ENCODE data around the gene SSR3.

Gene SSR3

GRCh38 chr3:156535162-156535627 lies 19.7 kb downstream of the SSR3 start:
- DNase-seq = peak; percentile 94

- DNase-seq = no peak
These were observed 21.7 kb downstream of the SSR3 start for GRCh38 chr3:156533205-156533604.

- DNase-seq = peak; percentile 19
These were observed 22.2 kb downstream of the SSR3 start for GRCh38 chr3:156532730-156533129.

DNA sequence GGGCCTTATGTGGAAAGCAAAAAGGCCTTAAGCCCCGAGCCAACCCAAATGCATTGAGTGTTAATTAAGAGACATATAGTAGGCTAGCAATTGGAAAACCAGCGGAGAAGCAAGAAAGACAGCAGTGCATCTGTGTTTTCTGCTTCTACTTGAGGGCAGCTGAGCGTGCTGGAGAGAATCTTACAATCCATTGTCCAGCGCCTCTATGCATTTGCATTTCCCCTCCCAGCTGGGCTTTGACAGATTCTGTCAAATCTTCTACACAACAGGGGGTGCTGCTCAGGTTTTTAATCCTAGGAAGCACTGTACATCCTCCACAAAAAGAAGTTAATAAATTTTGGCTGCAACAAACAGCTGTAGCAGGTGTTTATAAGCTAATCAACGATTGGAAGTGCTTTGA lies 23.9 kb downstream of the SSR3 start:
- DNase-seq = no peak

DNA sequence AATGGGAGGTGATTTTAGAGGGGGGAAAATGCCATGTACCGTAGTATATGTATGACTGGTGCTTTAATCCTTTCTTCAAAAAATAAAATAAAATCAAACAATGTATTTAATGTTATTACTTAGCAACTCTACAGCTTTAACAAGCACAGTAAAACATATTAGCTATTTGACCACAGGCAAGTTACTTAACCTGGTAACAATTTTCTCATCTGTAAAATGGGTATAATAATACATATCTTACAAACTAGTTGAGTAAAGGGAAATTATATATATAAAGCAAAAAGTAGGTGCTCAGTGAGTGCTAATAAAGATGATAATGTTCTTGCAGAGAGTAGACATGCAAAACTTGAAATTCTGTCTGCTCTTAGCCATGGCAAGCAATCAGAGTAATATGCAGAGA lies 27.9 kb downstream of the SSR3 start:
- no peak for DNase-seq

DNA sequence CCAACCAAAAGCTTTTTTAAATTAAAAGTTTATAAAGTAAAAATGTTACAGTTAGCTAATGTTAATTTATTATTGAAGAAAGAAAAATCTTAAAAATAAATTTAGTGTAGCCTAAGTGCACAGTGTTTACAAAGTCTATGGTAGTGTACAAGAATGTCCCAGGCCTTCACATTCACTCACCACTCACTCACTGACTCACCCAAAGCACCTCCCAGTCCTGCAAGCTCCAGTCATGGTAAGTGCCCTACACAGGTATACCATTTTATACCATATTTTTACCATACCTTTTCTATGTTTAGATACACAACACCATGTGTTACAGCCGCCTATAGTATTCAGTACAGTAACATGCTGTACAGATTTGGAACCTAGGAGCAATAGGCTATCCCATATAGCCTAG lies 29.1 kb downstream of the SSR3 start:
- no peak for DNase-seq

DNA sequence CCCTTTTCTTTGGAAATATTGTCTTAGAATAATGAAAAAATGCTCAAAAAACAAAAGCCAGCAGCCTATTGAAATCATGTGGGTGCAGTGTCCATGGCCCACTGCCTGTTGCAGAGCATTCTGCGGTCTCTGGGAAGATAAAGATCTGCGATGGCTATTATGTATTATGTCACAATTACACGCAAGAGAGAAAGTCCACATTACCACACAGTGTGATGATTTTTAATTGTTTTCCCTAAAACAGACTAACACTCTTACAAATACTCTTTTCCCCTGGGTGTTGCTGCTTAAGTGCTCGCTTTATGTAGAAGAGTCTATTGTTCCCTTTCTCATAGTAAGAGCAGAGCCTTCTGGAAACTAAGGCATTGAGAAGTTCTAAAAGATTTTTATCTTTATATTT lies 32.2 kb downstream of the SSR3 start:
- DNase-seq = no peak

DNA sequence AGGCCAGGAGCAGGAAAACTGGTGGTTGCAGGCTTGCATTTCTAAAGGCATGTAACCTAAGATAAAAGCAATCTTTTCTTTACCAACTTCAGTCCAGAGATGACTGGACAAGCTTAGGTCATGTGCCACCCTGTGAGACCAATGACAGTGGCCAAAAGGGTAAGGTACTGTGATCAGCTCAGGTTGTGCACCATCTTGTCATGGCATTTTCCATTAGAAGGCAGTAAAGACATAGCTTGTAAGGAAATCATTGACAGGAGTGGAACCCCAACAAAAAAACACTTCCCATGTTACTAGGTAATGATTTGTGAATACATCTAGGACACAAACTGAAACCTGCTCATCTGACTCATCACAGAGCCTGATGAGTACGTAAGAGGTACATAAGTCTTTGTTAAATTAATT lies 35.2 kb downstream of the SSR3 start:
- no peak for DNase-seq

GRCh38 chr3:156518726-156519125 lies 36.2 kb downstream of the SSR3 start:
- DNase-seq = peak; percentile 7

DNA sequence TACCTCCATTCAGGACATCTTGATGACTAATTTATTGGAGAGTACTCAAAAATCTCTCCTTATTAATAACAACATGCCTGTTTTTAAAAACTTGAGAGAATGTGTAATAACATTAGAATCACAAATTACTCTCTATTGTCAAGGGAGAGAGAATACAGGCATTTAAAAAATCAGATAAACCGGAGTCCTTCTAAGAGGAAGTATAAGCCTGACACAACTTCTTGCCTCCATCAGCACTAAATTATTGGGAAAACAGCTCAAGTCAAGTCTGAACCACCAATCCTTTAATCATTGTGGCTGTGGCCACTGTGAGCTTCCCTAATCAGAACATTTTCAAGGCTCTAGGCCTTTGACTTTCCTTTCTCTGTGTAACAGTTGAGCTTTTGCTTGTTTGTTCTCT lies 38.0 kb downstream of the SSR3 start:
- DNase-seq = peak; percentile 34

- no peak for DNase-seq
These were observed 38.6 kb downstream of the SSR3 start for GRCh38 chr3:156516284-156516683.

DNA sequence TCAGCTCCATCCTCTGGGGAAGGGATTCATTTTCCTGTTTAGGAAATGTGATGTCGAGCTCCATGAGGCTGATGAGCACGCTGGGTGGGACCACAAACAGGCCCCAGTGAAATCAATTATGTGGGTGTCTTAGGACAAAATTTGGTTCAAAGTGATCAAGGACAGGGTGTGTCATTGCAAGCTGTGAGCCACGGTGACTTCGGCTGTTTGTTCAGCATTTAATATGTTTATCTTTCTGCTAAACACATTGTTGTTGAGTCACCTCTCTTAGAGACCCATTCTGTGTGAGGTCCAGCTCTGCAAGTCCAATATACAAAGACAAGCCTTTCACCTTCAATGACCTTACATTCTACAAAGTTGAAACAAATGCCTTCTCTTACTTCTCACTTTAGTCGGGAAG lies 41.3 kb downstream of the SSR3 start:
- DNase-seq = no peak

DNA sequence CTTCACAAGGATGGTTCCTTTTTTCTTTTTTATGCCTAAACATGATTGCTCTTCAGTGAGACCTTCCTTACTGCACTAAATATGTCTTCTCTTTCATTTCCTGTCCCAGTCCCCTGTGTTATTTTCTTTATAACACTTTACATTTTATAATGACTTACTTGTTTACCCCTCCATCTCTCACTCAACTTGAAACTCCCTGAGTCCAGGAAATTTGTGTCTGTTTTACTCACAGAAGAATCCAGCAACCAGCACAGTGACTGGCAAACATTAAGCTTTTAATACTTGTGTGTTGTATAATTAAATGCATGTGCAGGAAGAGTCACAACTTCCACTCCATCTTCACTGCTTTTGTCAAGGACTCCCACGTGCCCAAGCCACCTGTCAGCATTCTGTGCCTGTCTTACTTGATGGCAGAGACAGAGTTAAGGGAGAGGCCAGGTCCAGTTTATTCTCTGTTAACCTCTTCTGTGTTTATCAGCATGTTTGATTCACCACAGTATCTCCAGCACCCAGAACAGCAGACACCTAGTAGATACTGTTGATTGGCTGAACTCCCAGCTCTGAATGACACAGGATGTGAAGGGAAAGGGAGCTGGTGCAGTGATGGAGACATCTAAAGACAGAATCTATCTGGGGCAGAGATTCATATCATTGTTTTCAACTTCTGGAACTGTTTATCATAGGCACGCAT lies 42.8 kb downstream of the SSR3 start:
- no peak for DNase-seq

- peak; percentile 75 for DNase-seq
These were observed 45.4 kb downstream of the SSR3 start for GRCh38 chr3:156509189-156510174.

- peak; percentile 2 for DNase-seq
These were observed 47.6 kb downstream of the SSR3 start for GRCh38 chr3:156507285-156507684.

- DNase-seq = no peak
These were observed 56.6 kb downstream of the SSR3 start for GRCh38 chr3:156498307-156498706.

DNA sequence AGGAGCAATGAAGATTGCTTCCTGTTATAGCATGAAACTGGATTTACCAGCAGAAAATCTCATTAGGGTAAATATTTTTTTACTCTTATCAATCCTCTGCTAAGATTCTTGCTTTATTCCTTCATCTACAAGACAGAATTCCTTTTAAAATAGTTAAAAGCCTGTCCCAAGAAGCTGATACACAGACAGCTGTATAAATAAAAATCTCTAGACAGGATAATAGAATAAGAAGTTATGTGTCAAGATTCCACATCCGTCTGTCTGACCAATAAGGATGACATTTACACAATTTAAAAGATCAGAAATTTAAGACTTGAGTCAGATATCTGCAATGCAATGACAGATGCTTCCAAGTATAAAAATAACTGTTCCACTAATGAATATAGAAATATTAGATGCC lies 57.6 kb downstream of the SSR3 start:
- DNase-seq = no peak

DNA sequence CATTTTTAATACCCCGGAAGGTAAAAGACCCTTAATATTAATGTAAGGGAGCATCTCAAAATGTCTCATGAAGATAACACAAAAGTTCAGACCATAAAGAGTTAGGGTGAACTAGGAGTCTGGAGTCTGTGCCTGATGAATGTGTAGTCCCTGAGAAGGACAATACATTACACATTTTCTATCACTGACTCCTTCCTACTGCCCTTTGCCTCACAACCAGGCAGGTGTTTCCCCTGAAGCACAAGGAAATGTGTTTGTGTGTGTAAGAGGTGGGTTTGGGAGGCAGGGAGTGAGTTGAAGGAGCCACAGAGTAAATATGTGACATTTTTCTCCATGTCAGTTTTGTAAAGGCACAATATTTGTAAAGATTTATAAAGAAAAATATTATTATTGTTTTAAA lies 59.1 kb downstream of the SSR3 start:
- no peak for DNase-seq

- no peak for DNase-seq
These were observed 61.0 kb downstream of the SSR3 start for GRCh38 chr3:156493887-156494286.

DNA sequence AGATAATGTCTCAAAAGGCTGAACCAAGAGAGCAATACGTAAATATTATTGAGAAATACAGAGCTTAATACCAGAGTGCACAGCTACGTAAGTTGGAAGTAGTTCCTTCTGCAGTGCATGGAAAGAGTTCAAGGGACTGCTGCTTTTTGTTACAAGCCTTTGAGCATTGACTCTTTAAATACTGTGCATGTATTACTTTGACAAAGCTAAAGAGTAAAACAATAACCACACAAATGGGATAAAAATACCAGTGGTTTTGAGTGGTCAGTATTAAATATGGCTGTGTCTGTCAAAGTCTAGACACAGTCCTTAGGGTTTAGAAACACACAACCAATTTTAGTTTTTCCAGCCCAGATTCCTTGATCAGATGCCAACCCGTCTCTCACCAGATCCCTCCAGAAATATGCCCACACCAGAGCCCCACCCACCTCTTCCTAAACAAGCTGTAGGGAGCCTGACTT lies 62.1 kb downstream of the SSR3 start:
- no peak for DNase-seq

DNA sequence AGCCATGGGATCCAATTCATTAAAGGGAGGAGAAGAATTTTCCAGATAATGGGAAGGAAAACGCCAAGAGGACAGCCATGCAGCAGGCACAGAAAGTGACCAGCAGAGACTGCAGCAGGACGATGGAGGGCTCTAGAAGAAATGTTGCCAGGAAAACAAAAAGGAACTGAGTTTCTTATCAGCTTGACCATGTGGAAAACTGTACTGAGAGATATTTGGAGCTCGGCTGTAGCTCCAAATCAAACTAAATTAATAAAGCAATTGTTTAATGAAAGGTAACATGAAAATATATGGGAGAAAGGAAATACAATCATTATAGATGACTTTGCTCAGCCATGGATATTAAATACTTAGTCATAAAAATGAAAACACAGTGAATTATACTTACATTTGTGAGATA lies 63.7 kb downstream of the SSR3 start:
- no peak for DNase-seq
